Upper lobe of left lung (tissue), 6 donors: Measurements from ENCODE around the gene GALM. TPM values are rescaled to one million over a fixed set of nuclear protein-coding genes. Genes with fewer than 3 reads are reported as not detected.

Experiments used
- ATAC-seq, 2 donors: fragments of 200-7000 bp; cut with Tn5 transposase; one replicate each; pipeline ENCODE4 v1.9.1; 2022; ENCODE audit warnings: mild to moderate bottlenecking in 2 of 2, moderate library complexity in 2 of 2; ENCODE audit not compliant: low FRiP score in 2 of 2
- DNase-seq, 2 donors: peaks; one replicate each; pipeline ENCODE4 v3.0.0-alpha.2; 2019 to 2020
- H3K27ac ChIP-seq, 4 donors: fragments of 200-600 bp; sonication (generic); one replicate each; pipeline ENCODE4 v1.5.1; 2016 to 2019
- H3K27me3 ChIP-seq, 4 donors: fragments of 200-600 bp; sonication (generic); one replicate each; pipeline ENCODE4 v1.5.1; 2017 to 2019
- H3K36me3 ChIP-seq, 4 donors: fragments of 200-600 bp; sonication (generic); one replicate each; pipeline ENCODE4 v1.5.1; 2016 to 2019
- H3K4me1 ChIP-seq, 4 donors: fragments of 200-600 bp; sonication (generic); one replicate each; pipeline ENCODE4 v1.5.1; 2018 to 2019
- H3K4me3 ChIP-seq, 4 donors: fragments of 200-600 bp; sonication (generic); one replicate each; pipeline ENCODE4 v1.5.1; 2017 to 2019; ENCODE audit warnings: mild to moderate bottlenecking in 2 of 4, moderate library complexity in 1 of 4
- H3K9me3 ChIP-seq, 4 donors: fragments of 200-600 bp; sonication (generic); one replicate each; pipeline ENCODE4 v1.5.1; 2018 to 2019
- EP300 ChIP-seq, 4 donors: sonication (generic); formaldehyde crosslinking; IDR thresholded peaks; one replicate each; pipeline ENCODE4 v1.5.1; 2017; ENCODE audit warnings: antibody characterized with exemption in 4 of 4, control low read depth in 2 of 4
- POLR2A ChIP-seq, 4 donors: fragments of 450-650 bp; IDR thresholded peaks; one replicate each; pipeline ENCODE4 v1.5.1; 2016 to 2017; ENCODE audit warnings: antibody characterized with exemption in 4 of 4, mild to moderate bottlenecking in 2 of 4
- POLR2AphosphoS5 ChIP-seq, 2 donors: sonication (generic); formaldehyde crosslinking; IDR thresholded peaks; one replicate each; pipeline ENCODE4 v1.5.1; 2017; ENCODE audit warnings: antibody characterized with exemption in 2 of 2
- WGBS, 2 donors: methylation state at CpG; one replicate each; pipeline ENCODE4 v1.1.5; 2017 to 2018; 5-methylcytosine and 5-hydroxymethylcytosine counted together
- total RNA-seq, 6 donors: library from RNA; depleted of rRNA in 4 of 6; stranded (reverse); fragments of >200 nt in 4 of 6; gene quantifications; one replicate each; pipeline versions ENCODE4 v1.1.0 to v1.2.1, GENCODE V29; 2016 to 2021
- TF ChIP-seq, protein P1 (sequence below), 6 experiments: fragments of 450-650 bp in 4 of 6; fragments of 200-600 bp in 2 of 6; sonication (generic) in 2 of 6; IDR thresholded peaks; one replicate each; pipeline ENCODE4 v1.5.1; 2016 to 2019; ENCODE audit warnings: antibody characterized with exemption in 6 of 6
- donor health status: DM: no; HTN: no; CAD: no; lungs with moderate emphysema.
- donor health status: DM: no; HTN: yes; CAD: no; lungs with severe emphysema.

Gene GALM
- total RNA-seq, 6 donors from 2014 or later, result 13.4 to 33.1 (median 26.3) TPM

- Histone ChIP-seq H3K27ac (no peak overlapping the region), H3K36me3 (no peaks in the 10 kb centered on the region), H3K4me1 (peaks cover 0 to 17% (median 16%) of the 10 kb centered on the region in 4 donors), H3K27me3 (no peaks in the 10 kb centered on the region), H3K9me3 (no peaks in the 10 kb centered on the region), H3K4me3 (no peak overlapping the region)
- DNase-seq (no peak), ATAC-seq (no peak)
- TF ChIP-seq POLR2AphosphoS5 (IDR thresholded peaks at IDR 0.05) (no peak), EP300 (IDR thresholded peaks at IDR 0.05) (no peak), POLR2A (IDR thresholded peaks at IDR 0.05) (no peak)
- TF ChIP-seq, protein P1, sequence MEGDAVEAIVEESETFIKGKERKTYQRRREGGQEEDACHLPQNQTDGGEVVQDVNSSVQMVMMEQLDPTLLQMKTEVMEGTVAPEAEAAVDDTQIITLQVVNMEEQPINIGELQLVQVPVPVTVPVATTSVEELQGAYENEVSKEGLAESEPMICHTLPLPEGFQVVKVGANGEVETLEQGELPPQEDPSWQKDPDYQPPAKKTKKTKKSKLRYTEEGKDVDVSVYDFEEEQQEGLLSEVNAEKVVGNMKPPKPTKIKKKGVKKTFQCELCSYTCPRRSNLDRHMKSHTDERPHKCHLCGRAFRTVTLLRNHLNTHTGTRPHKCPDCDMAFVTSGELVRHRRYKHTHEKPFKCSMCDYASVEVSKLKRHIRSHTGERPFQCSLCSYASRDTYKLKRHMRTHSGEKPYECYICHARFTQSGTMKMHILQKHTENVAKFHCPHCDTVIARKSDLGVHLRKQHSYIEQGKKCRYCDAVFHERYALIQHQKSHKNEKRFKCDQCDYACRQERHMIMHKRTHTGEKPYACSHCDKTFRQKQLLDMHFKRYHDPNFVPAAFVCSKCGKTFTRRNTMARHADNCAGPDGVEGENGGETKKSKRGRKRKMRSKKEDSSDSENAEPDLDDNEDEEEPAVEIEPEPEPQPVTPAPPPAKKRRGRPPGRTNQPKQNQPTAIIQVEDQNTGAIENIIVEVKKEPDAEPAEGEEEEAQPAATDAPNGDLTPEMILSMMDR (IDR thresholded peaks at IDR 0.05), result no peak
Observed at GRCh38 chr2:38621018-38621417, 44.9 kb upstream of the GALM start.

DNA sequence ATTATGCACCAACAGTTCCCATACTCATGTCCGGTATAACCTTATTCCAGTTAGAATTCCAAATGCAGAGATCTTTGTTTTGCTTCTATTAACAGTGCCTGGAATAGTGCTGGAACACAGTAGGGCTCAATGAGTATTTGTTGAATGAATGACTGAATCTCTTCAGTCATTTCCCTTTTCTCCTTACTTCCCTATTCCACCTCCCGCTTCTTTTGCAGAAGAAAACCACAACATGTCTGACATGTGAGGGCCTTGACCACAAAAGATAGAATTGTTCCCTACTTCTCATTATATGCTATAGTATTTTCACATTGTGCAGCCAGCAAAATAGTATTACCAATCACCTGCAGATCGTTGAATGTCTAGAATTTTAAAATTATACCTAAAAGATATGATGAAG is 43.7 kb upstream of the GALM start:
- WGBS, 2 donors, result 65 to 70% methylated on average over 3 of the region's 3 CpGs
- Histone ChIP-seq H3K9me3 (no peaks in the 10 kb centered on the region), H3K4me3 (no peak overlapping the region), H3K27ac (no peak overlapping the region), H3K27me3 (no peaks in the 10 kb centered on the region), H3K36me3 (no peaks in the 10 kb centered on the region), H3K4me1 (peaks cover 0 to 17% (median 16%) of the 10 kb centered on the region in 4 donors)
- ATAC-seq (peak in 1 of 2 donors; percentile 47), DNase-seq (peak in 1 of 2 donors; percentile 23)
- no peak for TF ChIP-seq POLR2AphosphoS5 (IDR thresholded peaks at IDR 0.05)

- no peak overlapping the region for H3K4me3 ChIP-seq
- H3K27ac ChIP-seq, result no peak overlapping the region
- no peaks in the 10 kb centered on the region for H3K9me3 ChIP-seq
- DNase-seq, result no peak
- WGBS, 2 donors, result 77 to 82% methylated on average over 7 of the region's 7 CpGs
- no peaks in the 10 kb centered on the region for H3K36me3 ChIP-seq
- H3K4me1 ChIP-seq, result no peaks in the 10 kb centered on the region
- ATAC-seq, result no peak
- no peaks in the 10 kb centered on the region for H3K27me3 ChIP-seq
- no peak for TF ChIP-seq POLR2A (IDR thresholded peaks at IDR 0.05)
Observed at GRCh38 chr2:38626326-38627035, 39.4 kb upstream of the GALM start.

DNA sequence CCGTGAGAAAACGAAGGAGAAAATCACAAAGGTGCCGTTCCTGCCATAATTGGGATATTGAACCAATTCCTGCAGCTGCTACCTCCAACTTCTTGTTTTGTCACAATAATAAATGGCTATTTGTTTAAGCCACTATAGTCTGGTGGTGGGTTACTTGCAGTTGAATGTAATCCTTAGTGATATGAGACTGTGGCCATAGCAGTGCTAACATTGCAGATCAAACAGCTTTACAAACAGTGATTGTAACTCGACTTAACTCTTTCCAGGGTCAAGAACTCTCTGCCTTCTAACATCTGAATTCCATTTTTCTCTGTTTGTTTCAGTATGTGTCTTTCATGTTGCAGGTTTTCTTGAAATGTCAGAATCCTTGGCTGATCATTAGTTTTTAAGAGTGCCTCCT is 38.5 kb upstream of the GALM start:
- no peak for DNase-seq
- WGBS, 2 donors, result 76 to 78% methylated on average over 4 of the region's 4 CpGs
- ATAC-seq, result no peak
- Histone ChIP-seq H3K9me3 (no peaks in the 10 kb centered on the region), H3K4me1 (no peaks in the 10 kb centered on the region), H3K4me3 (no peak overlapping the region), H3K36me3 (no peaks in the 10 kb centered on the region), H3K27me3 (no peaks in the 10 kb centered on the region), H3K27ac (no peak overlapping the region)
- TF ChIP-seq POLR2A (IDR thresholded peaks at IDR 0.05), result no peak
- TF ChIP-seq, protein P1 (IDR thresholded peaks at IDR 0.05), result no peak
- TF ChIP-seq EP300 (IDR thresholded peaks at IDR 0.05), result no peak
- TF ChIP-seq POLR2AphosphoS5 (IDR thresholded peaks at IDR 0.05), result no peak

DNA sequence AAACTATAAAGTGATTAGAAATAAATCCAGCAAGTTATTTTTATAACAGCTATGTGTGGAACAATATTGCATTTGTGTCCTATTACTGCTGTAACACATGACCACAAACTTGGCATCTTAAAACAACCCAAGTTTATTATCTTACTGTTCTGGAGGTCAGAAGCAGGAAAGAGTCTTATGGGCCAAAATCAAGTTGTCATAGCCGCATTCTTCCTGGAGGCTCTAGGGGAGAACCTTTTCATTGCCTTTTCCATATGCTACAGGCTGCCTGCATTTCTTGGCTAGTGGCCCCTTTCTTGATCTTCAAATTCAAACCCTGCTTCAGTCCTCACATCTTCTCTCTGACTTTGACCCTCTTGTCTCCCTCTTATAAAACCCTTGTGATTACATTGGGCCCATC is 36.2 kb upstream of the GALM start:
- WGBS, 2 donors, result 90 to 100% methylated on average over 1 of the region's 1 CpG
- Histone ChIP-seq H3K4me3 (no peak overlapping the region), H3K27ac (no peak overlapping the region), H3K9me3 (no peaks in the 10 kb centered on the region), H3K36me3 (no peaks in the 10 kb centered on the region), H3K4me1 (no peaks in the 10 kb centered on the region), H3K27me3 (no peaks in the 10 kb centered on the region)
- ATAC-seq, result no peak
- TF ChIP-seq POLR2A (IDR thresholded peaks at IDR 0.05), result no peak
- TF ChIP-seq, protein P1 (IDR thresholded peaks at IDR 0.05), result no peak
- TF ChIP-seq POLR2AphosphoS5 (IDR thresholded peaks at IDR 0.05), result no peak
- TF ChIP-seq EP300 (IDR thresholded peaks at IDR 0.05), result no peak
- no peak for DNase-seq

- WGBS, 2 donors, result 69 to 70% methylated on average over 2 of the region's 2 CpGs
- TF ChIP-seq, protein P1 (IDR thresholded peaks at IDR 0.05), result no peak
- TF ChIP-seq POLR2A (IDR thresholded peaks at IDR 0.05) (no peak), POLR2AphosphoS5 (IDR thresholded peaks at IDR 0.05) (no peak), EP300 (IDR thresholded peaks at IDR 0.05) (no peak)
Observed at GRCh38 chr2:38631976-38632375, 33.9 kb upstream of the GALM start.

More at GRCh38 chr2:38631976-38632375, 33.9 kb upstream of the GALM start:
- no peak for ATAC-seq
- Histone ChIP-seq H3K9me3 (no peaks in the 10 kb centered on the region), H3K36me3 (no peaks in the 10 kb centered on the region), H3K27ac (no peak overlapping the region), H3K27me3 (no peaks in the 10 kb centered on the region), H3K4me3 (no peak overlapping the region), H3K4me1 (peaks cover 0 to 5% (median 0%) of the 10 kb centered on the region in 4 donors)
- DNase-seq, result no peak
